ENCODE results near the gene CLEC7A. TPM values are rescaled to one million over a fixed set of nuclear protein-coding genes. Genes with fewer than 3 reads are reported as not detected.

CLEC7A gene
- total RNA-seq, 4 donors from 2014 or later, result 2.8 to 14.4 (median 4.7) TPM

GRCh38 chr12:10163084-10163483 is 33.1 kb upstream of the CLEC7A start:
- H3K9me3 ChIP-seq, result no peaks in the 10 kb centered on the region

GRCh38 chr12:10160617-10161385 is 30.8 kb upstream of the CLEC7A start:
- no peak for DNase-seq
- no peaks in the 10 kb centered on the region for H3K27me3 ChIP-seq
- TF ChIP-seq POLR2A (IDR thresholded peaks at IDR 0.05) (no peak), CTCF (IDR thresholded peaks at IDR 0.05) (no peak)
- no peaks in the 10 kb centered on the region for H3K9me3 ChIP-seq
- no peaks in the 10 kb centered on the region for H3K4me1 ChIP-seq
- intact Hi-C loops (cut with DNase I; ENCODE audit: low total_unique reads), result no loop called here
- H3K27ac ChIP-seq, result no peak overlapping the region
- H3K36me3 ChIP-seq, result no peaks in the 10 kb centered on the region
- H3K4me3 ChIP-seq, result no peak overlapping the region

More at GRCh38 chr12:10163084-10163483, 33.1 kb upstream of the CLEC7A start:
- DNase-seq, result no peak
- H3K4me3 ChIP-seq, result no peak overlapping the region
- no peaks in the 10 kb centered on the region for H3K4me1 ChIP-seq
- TF ChIP-seq POLR2A (IDR thresholded peaks at IDR 0.05) (no peak), CTCF (IDR thresholded peaks at IDR 0.05) (no peak)
- no peak overlapping the region for H3K27ac ChIP-seq
- intact Hi-C loops (cut with DNase I; ENCODE audit: low total_unique reads), result no loop called here
- no peaks in the 10 kb centered on the region for H3K27me3 ChIP-seq
- H3K36me3 ChIP-seq, result no peaks in the 10 kb centered on the region

- TF ChIP-seq POLR2A (IDR thresholded peaks at IDR 0.05), result no peak
- TF ChIP-seq CTCF (IDR thresholded peaks at IDR 0.05), result no peak
- Histone ChIP-seq H3K4me1 (no peaks in the 10 kb centered on the region), H3K27me3 (no peaks in the 10 kb centered on the region), H3K4me3 (no peak overlapping the region), H3K36me3 (no peaks in the 10 kb centered on the region), H3K9me3 (no peaks in the 10 kb centered on the region), H3K27ac (no peak overlapping the region)
- no peak for DNase-seq
- intact Hi-C loops (cut with DNase I; ENCODE audit: low total_unique reads), result no loop called here
These were observed 29.3 kb upstream of the CLEC7A start for GRCh38 chr12:10159280-10159679.

GRCh38 chr12:10158406-10158805 is 28.4 kb upstream of the CLEC7A start:
- no peak for DNase-seq
- H3K27ac ChIP-seq, result no peak overlapping the region
- H3K27me3 ChIP-seq, result no peaks in the 10 kb centered on the region
- H3K4me3 ChIP-seq, result no peak overlapping the region
- TF ChIP-seq POLR2A (IDR thresholded peaks at IDR 0.05), result no peak
- TF ChIP-seq CTCF (IDR thresholded peaks at IDR 0.05), result no peak
- no peaks in the 10 kb centered on the region for H3K9me3 ChIP-seq
- H3K4me1 ChIP-seq, result no peaks in the 10 kb centered on the region
- intact Hi-C loops (cut with DNase I; ENCODE audit: low total_unique reads), result no loop called here
- H3K36me3 ChIP-seq, result no peaks in the 10 kb centered on the region

- H3K9me3 ChIP-seq, result no peaks in the 10 kb centered on the region
- intact Hi-C loops (cut with DNase I; ENCODE audit: low total_unique reads), result no loop called here
- H3K36me3 ChIP-seq, result no peaks in the 10 kb centered on the region
- DNase-seq, result no peak
- H3K27me3 ChIP-seq, result no peaks in the 10 kb centered on the region
- TF ChIP-seq CTCF (IDR thresholded peaks at IDR 0.05), result no peak
- TF ChIP-seq POLR2A (IDR thresholded peaks at IDR 0.05), result no peak
- H3K4me3 ChIP-seq, result no peak overlapping the region
- H3K4me1 ChIP-seq, result no peaks in the 10 kb centered on the region
- H3K27ac ChIP-seq, result no peak overlapping the region
These were observed 26.0 kb upstream of the CLEC7A start for GRCh38 chr12:10155966-10156365.

Data from uterus (tissue), 4 donors.